GM15510 (cell line): Measurements from ENCODE around the gene ASIC4.

Experiments used
- POLR2A ChIP-seq: IDR thresholded peaks from 3 replicates; pipeline ENCODE4 v1.6.1; 2011; ENCODE audit warnings: borderline replicate concordance; ENCODE audit not compliant: insufficient read length; ENCODE audit errors: extremely low read depth

ASIC4 gene

DNA sequence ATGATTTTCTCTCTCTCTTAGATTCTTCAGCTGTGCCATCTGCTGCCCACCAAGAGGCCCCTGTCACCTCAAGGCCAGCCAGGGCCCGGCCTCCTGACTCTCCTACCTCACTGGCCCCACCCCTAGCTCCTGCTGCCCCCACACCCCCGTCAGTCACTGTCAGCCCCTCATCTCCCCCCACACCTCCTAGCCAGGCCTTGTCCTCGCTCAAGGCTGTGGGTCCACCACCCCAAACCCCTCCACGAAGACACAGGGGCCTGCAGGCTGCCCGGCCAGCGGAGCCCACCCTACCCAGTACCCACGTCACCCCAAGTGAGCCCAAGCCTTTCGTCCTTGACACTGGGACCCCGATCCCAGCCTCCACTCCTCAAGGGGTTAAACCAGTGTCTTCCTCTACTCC, 25.0 kb upstream of the ASIC4 start:
- TF ChIP-seq POLR2A: no peak

DNA sequence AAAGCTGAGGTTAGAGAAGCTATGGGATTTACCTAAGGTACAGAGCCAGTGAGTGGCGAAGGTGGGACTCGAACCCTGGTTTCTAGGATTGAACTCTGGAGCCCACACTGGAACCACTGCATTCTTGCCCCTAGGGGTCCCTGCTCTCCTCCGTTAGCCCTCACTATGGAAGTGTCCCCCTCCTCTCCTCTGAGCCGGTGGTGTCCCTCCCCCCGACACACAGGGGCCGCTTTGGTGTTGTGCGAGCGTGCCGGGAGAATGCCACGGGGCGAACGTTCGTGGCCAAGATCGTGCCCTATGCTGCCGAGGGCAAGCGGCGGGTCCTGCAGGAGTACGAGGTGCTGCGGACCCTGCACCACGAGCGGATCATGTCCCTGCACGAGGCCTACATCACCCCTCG, 24.1 kb upstream of the ASIC4 start:
- TF ChIP-seq POLR2A: no peak

DNA sequence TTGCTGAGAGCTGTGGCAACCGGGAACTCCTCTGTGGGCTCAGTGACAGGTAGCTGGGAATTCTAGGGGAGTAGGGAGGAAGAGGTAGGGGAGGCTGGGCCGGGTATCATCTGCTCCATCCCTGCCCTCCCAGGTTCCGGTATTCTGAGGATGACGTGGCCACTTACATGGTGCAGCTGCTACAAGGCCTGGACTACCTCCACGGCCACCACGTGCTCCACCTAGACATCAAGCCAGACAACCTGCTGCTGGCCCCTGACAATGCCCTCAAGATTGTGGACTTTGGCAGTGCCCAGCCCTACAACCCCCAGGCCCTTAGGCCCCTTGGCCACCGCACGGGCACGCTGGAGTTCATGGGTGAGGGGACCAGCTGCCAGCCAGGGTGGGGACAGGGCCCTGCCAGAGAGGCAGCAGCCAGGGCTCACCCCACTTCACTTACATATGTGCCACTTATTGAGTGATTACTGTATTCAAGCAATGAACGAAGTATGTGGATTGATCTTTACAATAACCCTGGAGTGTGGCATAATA, 23.6 kb upstream of the ASIC4 start:
- no peak for TF ChIP-seq POLR2A

DNA sequence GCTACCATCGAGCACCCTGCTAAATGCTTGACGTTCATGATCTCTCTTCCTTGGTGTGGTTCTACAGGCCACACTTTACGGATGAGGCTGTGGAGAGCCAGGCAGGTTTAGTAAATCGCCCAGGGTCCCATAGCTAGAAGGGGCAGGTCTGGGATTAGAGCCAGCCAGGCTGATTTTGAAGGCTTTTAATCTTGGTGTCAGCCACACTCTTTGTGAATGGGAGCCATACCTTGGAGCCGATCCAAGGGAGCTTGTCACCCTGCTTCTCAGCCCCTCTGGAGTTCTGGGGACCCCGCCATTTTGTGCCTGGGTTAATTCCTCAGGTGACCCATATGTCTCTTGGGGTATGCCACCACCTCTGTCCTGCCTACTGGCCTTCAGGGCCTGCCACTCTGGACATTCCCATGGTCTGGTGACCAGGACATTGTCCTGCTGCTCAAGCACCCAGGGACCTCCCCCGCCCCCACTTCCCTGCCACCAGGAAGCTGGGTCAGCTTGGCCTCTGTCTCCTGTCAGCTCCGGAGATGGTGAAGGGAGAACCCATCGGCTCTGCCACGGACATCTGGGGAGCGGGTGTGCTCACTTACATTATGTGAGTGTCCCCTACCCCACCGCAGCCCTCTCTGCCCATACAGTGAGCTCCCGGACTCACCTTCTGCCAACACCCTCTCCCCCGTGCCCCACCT, 22.9 kb upstream of the ASIC4 start:
- TF ChIP-seq POLR2A: no peak

DNA sequence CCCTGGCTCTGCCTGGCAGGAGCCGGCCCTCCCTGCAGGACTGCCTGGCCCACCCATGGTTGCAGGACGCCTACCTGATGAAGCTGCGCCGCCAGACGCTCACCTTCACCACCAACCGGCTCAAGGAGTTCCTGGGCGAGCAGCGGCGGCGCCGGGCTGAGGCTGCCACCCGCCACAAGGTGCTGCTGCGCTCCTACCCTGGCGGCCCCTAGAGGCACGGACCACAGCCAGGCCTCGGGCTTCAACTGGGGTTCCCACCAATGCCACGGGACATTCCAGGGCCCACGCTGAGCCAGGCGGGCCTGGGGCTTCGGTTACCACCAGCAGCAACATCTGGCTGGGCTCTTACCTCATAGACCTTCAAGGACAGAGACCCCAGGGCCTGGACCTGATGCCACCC, 21.7 kb upstream of the ASIC4 start:
- TF ChIP-seq POLR2A: no peak

DNA sequence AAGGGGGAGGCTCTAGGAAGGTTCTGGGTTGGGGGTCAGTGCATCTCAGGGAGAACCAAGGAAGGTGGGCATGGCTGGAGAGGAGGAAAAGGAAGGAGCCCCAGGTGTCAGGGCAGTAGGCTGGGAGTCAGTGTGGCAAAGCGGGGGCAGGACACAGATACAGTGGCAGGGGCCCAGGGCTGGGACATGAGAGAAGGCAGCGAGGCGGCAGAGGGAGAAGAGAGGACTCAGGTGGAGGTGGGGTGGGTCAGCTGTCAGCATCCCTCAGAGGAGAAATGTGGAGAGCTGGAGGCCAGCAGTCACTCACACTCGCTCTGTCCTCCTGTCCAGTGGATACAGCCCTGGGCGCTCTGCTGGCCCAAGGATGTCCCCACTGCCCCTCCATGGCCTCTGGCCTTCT, 21.2 kb upstream of the ASIC4 start:
- no peak for TF ChIP-seq POLR2A

DNA sequence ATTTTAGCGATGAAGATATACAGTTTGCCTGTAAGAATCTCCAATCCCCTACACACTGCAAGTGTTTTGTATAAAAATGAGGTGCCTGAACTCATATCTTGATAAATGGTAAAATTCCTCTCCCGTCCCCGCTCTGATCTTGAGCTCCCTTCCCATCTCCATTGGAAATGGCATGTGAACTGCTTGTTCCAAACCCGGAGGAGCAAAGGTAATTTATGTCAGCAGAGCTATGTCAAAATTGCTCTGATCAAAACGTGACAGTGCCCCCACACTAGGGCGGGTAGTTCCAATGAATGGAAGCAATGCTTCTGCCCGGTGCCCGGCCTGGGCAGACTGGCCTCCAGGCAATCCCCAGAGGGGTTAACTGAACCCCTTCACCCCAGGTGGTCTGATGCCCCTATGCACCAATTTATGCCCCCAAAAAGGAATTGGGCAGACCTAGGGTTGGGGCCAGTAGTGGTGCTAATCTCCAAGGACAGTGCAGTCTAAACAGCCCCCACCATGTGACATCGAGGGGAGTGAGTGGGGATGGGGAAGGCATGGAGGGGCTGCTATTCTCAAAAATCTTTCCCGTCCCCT, 19.2 kb upstream of the ASIC4 start:
- no peak for TF ChIP-seq POLR2A

DNA sequence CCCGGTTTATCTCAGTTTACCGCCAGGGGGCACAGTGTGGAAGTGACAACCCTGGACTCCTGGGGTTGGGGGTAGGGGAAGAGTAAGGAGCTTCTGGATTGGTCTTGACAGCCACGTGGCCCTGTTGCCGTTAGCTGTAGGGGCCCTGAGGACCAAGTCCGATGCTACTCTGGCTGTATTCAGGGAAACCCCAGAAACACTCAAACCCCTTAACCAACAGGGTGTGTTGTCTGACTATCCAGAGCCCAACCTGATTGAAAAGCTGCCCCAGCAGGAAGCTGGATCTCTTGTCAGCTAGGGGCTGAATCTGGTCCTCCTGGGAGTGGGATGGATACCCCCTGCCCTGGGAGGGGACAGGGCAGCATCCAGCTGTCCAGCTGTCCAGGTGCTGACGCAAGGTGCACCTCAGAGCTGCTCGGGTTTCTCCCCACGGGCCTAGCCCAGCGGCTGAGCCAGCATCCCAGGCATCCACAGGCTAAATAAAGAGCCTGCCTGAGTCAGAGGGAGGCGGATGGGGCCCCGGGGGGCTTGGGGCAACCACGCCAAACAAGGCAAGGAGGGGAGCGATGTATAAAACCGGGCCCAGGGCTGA, 18.7 kb upstream of the ASIC4 start:
- no peak for TF ChIP-seq POLR2A

DNA sequence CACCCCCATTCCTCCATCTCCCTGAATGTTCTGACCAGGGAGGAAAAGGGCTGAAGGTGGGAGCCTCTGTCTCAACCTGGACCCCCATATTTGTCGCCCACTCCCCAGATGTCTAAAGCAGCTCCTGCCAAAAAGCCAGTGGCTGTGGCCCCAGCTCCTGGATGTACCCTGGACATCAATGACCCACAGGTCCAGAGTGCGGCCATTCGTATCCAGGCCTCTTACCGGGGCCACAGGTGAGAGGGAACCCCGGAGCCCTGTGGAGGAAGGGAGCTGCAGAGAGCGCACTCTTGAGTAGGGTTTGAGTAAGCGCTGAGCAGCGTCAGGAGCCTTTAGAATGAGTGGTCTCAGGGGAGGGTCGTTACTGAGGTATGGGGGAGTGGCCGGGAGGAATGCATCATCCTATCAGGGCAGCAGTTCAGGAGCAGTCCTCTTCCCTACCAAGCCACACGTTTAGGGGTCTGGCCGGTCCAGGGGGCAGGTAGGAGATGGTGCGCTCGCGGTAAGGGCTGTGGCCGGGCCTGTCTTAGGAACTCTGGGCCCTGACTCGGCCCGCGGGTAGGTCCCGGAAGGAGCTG, 17.9 kb upstream of the ASIC4 start:
- TF ChIP-seq POLR2A: no peak

DNA sequence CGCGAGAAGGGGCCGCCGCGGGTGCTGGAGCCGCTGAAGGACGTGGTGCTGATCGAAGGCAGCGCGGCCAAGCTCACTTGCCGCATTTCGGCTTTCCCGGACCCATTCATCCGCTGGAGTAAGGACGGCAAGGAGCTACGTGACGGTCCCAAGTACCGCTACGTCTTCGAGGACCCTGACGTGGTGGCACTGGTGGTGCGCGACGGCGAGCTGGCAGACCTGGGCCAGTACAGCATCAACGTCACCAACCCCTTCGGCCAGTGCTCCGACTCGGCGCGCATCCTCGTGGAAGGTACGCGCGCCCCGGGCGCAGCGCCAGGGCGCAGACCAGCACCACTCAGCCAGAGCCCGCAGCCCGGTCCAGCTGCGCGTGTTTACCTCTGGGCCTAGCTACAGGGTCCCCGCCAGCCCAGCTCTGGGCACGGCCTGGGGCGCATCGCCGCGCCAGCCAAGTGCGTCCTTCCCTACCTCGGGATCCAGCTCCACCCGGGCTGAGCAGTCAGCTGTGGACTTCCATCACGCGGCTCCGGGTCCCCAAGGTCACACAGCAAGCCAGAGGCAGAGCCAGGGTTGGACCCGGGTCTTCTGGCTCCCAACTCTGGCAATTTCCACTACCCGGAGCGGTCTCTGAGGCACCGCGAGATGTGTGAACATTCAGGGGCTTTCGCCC, 17.3 kb upstream of the ASIC4 start:
- TF ChIP-seq POLR2A: no peak

DNA sequence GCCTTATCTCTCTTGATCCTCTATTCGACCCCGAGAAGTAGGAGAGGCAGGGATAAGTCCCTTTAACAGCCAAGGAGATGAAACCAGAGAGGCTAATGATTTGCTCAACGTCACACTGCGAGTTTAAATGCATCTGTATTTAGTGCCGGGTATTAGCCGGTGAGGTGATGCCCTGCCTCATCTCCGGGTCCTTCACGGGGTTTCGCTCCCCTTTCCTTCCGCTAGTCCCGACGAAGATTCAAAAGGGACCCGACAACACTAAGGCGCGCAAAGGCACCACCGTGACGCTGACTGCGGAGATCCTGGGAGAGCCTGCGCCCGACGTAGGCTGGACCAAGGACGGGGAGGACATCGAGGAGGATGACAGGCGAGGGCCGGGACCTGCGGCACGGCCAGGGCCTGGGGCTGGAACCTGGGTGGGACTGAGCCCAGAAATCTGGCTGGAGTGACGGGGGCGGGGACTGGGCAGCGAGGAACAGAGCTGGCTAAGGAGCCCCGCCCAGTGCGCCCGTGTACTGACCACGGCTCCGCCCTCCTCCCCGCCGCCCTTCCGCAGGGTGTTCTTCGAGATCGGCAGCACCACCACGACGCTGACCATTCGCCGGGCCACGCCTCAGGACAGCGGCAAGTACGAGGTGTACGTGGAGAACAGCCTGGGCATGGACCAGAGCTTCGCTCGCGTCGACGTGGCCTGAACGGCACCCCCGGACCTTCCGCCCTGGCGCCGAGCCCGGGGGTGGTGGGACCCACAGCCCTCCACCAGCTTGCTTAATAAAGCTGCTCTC, 16.6 kb upstream of the ASIC4 start:
- no peak for TF ChIP-seq POLR2A

DNA sequence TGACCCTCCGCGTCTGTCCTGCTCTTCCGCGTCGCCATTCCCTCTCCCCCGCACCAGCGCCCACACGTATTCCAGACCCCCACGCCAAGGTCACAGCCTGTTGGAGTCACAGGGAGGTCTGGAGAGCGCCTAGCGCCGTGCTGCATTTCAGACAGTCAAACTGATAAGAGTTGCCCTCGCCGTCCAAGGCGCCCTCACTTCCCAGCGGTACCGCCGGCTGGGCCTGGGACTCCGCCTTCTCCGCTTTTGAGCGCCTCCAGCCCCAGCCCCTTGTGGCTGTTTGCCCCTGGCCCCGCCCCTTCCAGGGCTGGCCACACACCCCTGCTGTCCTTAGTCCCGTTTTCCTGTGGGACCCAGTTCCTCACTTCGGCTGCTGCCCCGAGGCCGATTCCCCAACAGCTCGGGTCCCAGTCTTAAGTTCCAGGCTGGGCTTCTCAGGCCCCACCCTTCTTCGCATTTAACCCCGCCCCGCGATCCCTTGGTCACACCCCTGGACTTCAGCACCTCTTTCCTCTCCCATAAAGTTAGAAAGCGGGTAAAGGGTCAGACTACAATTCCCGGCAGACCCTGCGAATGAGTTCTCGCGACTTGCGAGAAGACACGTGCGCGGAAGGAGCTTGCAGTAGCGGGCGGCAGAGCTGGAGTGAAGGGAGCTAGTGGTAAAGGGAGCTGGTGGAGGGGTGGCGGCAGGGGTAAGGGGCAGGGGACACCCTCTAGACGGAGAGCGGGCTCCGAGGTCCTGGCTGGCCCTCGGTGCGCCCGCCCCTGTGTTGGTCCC, 15.8 kb upstream of the ASIC4 start, which contains the start of gene GMPPA:
Gene GMPPA (plus strand): TSS at position 612 of the 778 bp plus-strand sequence. CDS start 1,085 bp downstream, outside the sequence.
- TF ChIP-seq POLR2A: peak; percentile 86

DNA sequence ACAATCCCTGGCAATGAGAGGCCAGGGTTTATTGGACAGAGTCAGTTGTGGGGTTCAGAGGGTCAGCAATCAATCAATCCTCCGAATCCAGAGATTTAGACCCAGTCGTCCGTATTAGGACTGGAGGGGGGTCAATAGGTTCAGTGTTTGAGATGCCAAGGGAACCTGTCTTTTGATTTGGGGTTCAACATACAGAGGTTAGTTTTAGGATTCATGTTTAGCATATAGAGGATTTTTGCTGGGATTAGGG, 15.3 kb upstream of the ASIC4 start:
- TF ChIP-seq POLR2A: no peak

DNA sequence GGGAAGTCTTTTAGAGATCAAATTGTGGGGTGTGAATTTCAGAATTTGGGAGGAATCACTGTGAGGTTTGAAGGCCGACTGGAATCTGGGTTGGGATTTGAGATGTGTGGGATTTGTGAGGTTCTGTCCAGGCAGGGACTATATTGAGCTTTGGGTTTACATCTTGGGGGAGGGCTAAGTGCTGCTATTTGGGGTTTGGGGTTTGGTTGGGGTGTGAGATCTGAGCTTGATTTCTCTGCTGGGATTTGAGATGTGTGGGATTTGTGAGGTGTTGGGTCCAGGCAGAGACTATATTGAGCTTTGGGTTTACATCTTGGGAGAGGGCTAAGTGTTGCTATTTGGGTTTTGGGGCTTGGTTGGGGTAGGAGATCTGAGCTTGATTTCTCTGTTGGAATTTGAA, 14.7 kb upstream of the ASIC4 start:
- no peak for TF ChIP-seq POLR2A
